Gastroesophageal sphincter (tissue), 4 donors: ENCODE measurements around the gene PGP. TPM values are rescaled to one million over a fixed set of nuclear protein-coding genes. Genes with fewer than 3 reads are reported as not detected.

ENCODE experiments used
- ATAC-seq: fragments of 150-250 bp; one replicate; pipeline ENCODE4 v1.9.1; 2016; ENCODE audit warnings: mild to moderate bottlenecking, moderate library complexity
- H3K27ac ChIP-seq, 4 donors: fragments of 200-600 bp; sonication (generic) in 3 of 4; 1 replicate in 3 of 4; 2 replicates in 1 of 4; pipeline ENCODE4 v1.5.1; 2016 to 2019
- H3K27me3 ChIP-seq: fragments of 200-600 bp; sonication (generic); one replicate; pipeline ENCODE4 v1.5.1; 2019
- H3K36me3 ChIP-seq, 2 donors: fragments of 200-600 bp; sonication (generic); one replicate each; pipeline ENCODE4 v1.5.1; 2019; ENCODE audit warnings: control low read depth in 1 of 2
- H3K4me1 ChIP-seq, 3 donors: fragments of 200-600 bp; sonication (generic); 1 replicate in 2 of 3; 2 replicates in 1 of 3; pipeline ENCODE4 v1.5.1; 2016 to 2019; ENCODE audit warnings: control low read depth in 2 of 3
- H3K4me3 ChIP-seq, 2 donors: fragments of 200-600 bp; sonication (generic); one replicate each; pipeline ENCODE4 v1.5.1; 2019; ENCODE audit warnings: mild to moderate bottlenecking in 1 of 2, moderate library complexity in 1 of 2
- H3K9me3 ChIP-seq, 3 donors: fragments of 200-600 bp; sonication (generic); one replicate each; pipeline ENCODE4 v1.5.1; 2017 to 2019; ENCODE audit warnings: control low read depth in 2 of 3
- EP300 ChIP-seq: sonication (generic); formaldehyde crosslinking; IDR thresholded peaks from one replicate; pipeline ENCODE4 v1.6.1; 2017; ENCODE audit warnings: antibody characterized with exemption, mild to moderate bottlenecking
- POLR2A ChIP-seq, 2 donors: fragments of 450-650 bp; IDR thresholded peaks; one replicate each; pipeline ENCODE4 v1.6.1; 2017; ENCODE audit warnings: antibody characterized with exemption in 2 of 2, mild to moderate bottlenecking in 2 of 2, moderate library complexity in 1 of 2
- POLR2AphosphoS5 ChIP-seq: sonication (generic); formaldehyde crosslinking; IDR thresholded peaks from one replicate; pipeline ENCODE4 v1.6.1; 2017; ENCODE audit warnings: antibody characterized with exemption
- WGBS, 2 donors: methylation state at CpG; one replicate each; pipeline ENCODE4 v1.1.5; 2018; ENCODE audit warnings: low coverage in 1 of 2; 5-methylcytosine and 5-hydroxymethylcytosine counted together
- total RNA-seq, 4 donors: library from RNA; depleted of rRNA; stranded (reverse); fragments of >200 nt; gene quantifications; one replicate each; pipeline ENCODE4 v1.1.0, GENCODE V29; 2016
- TF ChIP-seq, protein P1 (sequence below), 4 experiments: fragments of 200-600 bp in 2 of 4; fragments of 450-650 bp in 2 of 4; sonication (generic) in 1 of 4; IDR thresholded peaks; one replicate each; pipeline ENCODE4 v1.5.1; 2017 to 2019; ENCODE audit warnings: antibody characterized with exemption in 4 of 4, mild to moderate bottlenecking in 2 of 4, moderate library complexity in 2 of 4

The PGP gene
- total RNA-seq, 4 donors from 2014 or later = 7.6 to 17.3 (median 12.5) TPM

GRCh38 chr16:2191446-2191706 is 23.3 kb downstream of the PGP start:
- no peaks in the 10 kb centered on the region for H3K36me3 ChIP-seq
- peaks cover 0 to 15% (median 9%) of the 10 kb centered on the region in 3 donors for H3K4me1 ChIP-seq
- H3K4me3 ChIP-seq = no peak overlapping the region
- H3K27ac ChIP-seq = no peak overlapping the region
- peaks cover 40% of the 10 kb centered on the region for H3K27me3 ChIP-seq
- WGBS, 2 donors = 72 to 81% methylated on average over 5 to 8 of the region's 11 CpGs
- no peak for ATAC-seq
- H3K9me3 ChIP-seq = no peaks in the 10 kb centered on the region
- TF ChIP-seq EP300 = no peak
- TF ChIP-seq, protein P1, sequence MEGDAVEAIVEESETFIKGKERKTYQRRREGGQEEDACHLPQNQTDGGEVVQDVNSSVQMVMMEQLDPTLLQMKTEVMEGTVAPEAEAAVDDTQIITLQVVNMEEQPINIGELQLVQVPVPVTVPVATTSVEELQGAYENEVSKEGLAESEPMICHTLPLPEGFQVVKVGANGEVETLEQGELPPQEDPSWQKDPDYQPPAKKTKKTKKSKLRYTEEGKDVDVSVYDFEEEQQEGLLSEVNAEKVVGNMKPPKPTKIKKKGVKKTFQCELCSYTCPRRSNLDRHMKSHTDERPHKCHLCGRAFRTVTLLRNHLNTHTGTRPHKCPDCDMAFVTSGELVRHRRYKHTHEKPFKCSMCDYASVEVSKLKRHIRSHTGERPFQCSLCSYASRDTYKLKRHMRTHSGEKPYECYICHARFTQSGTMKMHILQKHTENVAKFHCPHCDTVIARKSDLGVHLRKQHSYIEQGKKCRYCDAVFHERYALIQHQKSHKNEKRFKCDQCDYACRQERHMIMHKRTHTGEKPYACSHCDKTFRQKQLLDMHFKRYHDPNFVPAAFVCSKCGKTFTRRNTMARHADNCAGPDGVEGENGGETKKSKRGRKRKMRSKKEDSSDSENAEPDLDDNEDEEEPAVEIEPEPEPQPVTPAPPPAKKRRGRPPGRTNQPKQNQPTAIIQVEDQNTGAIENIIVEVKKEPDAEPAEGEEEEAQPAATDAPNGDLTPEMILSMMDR (IDR thresholded peaks at IDR 0.05) = no peak
- no peak for TF ChIP-seq POLR2AphosphoS5
- no peak for TF ChIP-seq POLR2A (IDR thresholded peaks at IDR 0.05)

GRCh38 chr16:2190659-2191445 is 23.8 kb downstream of the PGP start:
- Histone ChIP-seq H3K27me3 (peaks cover 36% of the 10 kb centered on the region), H3K27ac (no peak overlapping the region), H3K4me3 (no peak overlapping the region), H3K9me3 (no peaks in the 10 kb centered on the region), H3K4me1 (peaks cover 0 to 11% (median 6%) of the 10 kb centered on the region in 3 donors), H3K36me3 (no peaks in the 10 kb centered on the region)
- no peak for TF ChIP-seq POLR2A (IDR thresholded peaks at IDR 0.05)
- no peak for TF ChIP-seq EP300
- TF ChIP-seq, protein P1 (IDR thresholded peaks at IDR 0.05) = no peak
- no peak for TF ChIP-seq POLR2AphosphoS5
- WGBS, 2 donors = 78% methylated on average over 4 of the region's 25 CpGs; no CpG with 5 or more reads in 1 of the 2 donors
- no peak for ATAC-seq

DNA sequence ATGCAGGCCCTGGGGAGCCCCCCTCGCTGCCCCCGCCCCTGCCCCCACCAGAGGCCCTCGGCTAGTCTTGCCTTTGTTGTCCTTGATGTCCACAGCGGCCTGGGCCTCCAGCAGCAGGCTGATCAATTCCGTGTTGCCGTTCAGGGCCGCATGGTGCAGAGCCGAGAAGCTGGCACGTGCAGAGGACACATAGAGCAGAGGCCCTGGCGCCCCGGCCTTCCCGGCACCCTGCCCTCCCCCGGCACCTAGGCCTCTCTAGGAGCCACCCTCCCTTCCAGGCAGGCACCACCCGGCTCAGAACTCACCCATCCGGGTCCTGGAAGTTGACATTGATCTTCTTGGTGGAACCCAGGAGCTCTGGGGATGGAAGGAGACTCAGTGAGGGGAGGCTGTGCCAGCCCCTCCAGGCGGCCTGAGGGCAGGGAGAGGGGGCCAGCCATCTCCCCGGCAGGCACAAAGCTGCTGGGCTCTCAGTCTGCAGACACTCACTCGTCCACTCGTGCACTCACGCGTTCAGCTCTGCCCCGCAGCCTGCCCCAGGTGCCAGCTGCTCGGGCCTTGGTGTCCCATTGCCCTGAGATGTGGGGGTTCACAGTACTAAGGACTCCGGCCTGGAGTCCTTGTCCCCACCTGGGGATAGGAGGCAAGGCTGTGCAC is 24.5 kb downstream of the PGP start:
- no peak overlapping the region for H3K27ac ChIP-seq
- peaks cover 29% of the 10 kb centered on the region for H3K27me3 ChIP-seq
- H3K4me3 ChIP-seq = no peak overlapping the region
- no peak for TF ChIP-seq POLR2A (IDR thresholded peaks at IDR 0.05)
- ATAC-seq = no peak
- H3K9me3 ChIP-seq = no peaks in the 10 kb centered on the region
- H3K36me3 ChIP-seq = no peaks in the 10 kb centered on the region
- WGBS, 2 donors = no CpG with 5 or more reads among the region's 24 CpGs
- peaks cover 0 to 3% (median 0%) of the 10 kb centered on the region in 3 donors for H3K4me1 ChIP-seq

GRCh38 chr16:2189252-2189893 is 25.3 kb downstream of the PGP start:
- Histone ChIP-seq H3K36me3 (no peaks in the 10 kb centered on the region), H3K9me3 (no peaks in the 10 kb centered on the region), H3K4me1 (no peaks in the 10 kb centered on the region), H3K27me3 (peaks cover 21% of the 10 kb centered on the region), H3K27ac (no peak overlapping the region), H3K4me3 (no peak overlapping the region)
- TF ChIP-seq POLR2AphosphoS5 = no peak
- TF ChIP-seq EP300 = no peak
- TF ChIP-seq, protein P1 (IDR thresholded peaks at IDR 0.05) = no peak
- no peak for TF ChIP-seq POLR2A (IDR thresholded peaks at IDR 0.05)
- no CpG with 5 or more reads among the region's 25 CpGs for WGBS, 2 donors
- ATAC-seq = no peak

- WGBS, 2 donors = 87% methylated on average over 3 of the region's 8 CpGs; no CpG with 5 or more reads in 1 of the 2 donors
These were observed 26.2 kb downstream of the PGP start for GRCh38 chr16:2188395-2188794.

More at GRCh38 chr16:2188395-2188794, 26.2 kb downstream of the PGP start:
- ATAC-seq = no peak
- TF ChIP-seq POLR2A (IDR thresholded peaks at IDR 0.05) (no peak), EP300 (no peak), POLR2AphosphoS5 (no peak)
- TF ChIP-seq, protein P1 (IDR thresholded peaks at IDR 0.05) = no peak
- H3K4me3 ChIP-seq = no peak overlapping the region
- no peaks in the 10 kb centered on the region for H3K36me3 ChIP-seq
- H3K9me3 ChIP-seq = no peaks in the 10 kb centered on the region
- peaks cover 11% of the 10 kb centered on the region for H3K27me3 ChIP-seq
- H3K27ac ChIP-seq = no peak overlapping the region
- no peaks in the 10 kb centered on the region for H3K4me1 ChIP-seq
